K562 (cell line): Measurements from ENCODE around the gene U2SURP. TPM values are rescaled to one million over a fixed set of nuclear protein-coding genes. Genes with fewer than 3 reads are reported as not detected.

Experiments used
- ATAC-seq: fragments of 200-7000 bp; cut with Tn5 transposase; 3 replicates; pipeline ENCODE4 v1.9.1; 2020; ENCODE audit warnings: moderate library complexity
- BruUV-seq: library from RNA; stranded (reverse); fragments of 400-500 nt; replicated peaks from 2 replicates; lab custom pipeline; 2021; lab: Mats Ljungman, UMichigan
- CTCF ChIA-PET: fragments of 300-600 bp; formaldehyde crosslinking; extraction: SDS; loops from one replicate; lab custom pipeline; 2021; ENCODE audit warnings: low intra/inter-chr PET ratio; lab: Yijun Ruan, JAX
- POLR2A ChIA-PET: fragments of 300-600, 350-650 bp; sonication (Branson Sonifier 250); formaldehyde crosslinking; extraction: SDS; loops from one replicate; lab custom pipeline; 2021; ENCODE audit warnings: antibody characterized with exemption, inconsistent platforms; lab: Yijun Ruan, JAX
- DNase-seq, 4 experiments: peaks; one replicate each; pipeline versions ENCODE4 v3.0.0 to v3.0.0-alpha.2; 2011 to 2018; ENCODE audit warnings: low spot score in 3 of 4, mixed read lengths in 3 of 4; ENCODE audit errors: extremely low read depth in 1 of 4
- FAIRE-seq: peaks from 2 replicates; lab custom pipeline; 2011; peaks lifted over from hg19 to GRCh38; lab: Jason Lieb, UNC
- H2AFZ ChIP-seq: 2 replicates; pipeline ENCODE4 v1.6.0; 2011; ENCODE audit warnings: low read depth, low read length, control low read depth, inconsistent platforms
- H3K27ac ChIP-seq: fragments of 200-600 bp; 3 replicates; pipeline ENCODE4 v1.8.0; 2011; ENCODE audit warnings: low read depth, mild to moderate bottlenecking, control low read depth, inconsistent platforms, low read length, moderate library complexity, mixed read lengths; ENCODE audit errors: extremely low read depth
- H3K27me3 ChIP-seq, 2 experiments: fragments of 300-600 bp in 1 of 2; 2 replicates in 1 of 2; 3 replicates in 1 of 2; pipeline versions ENCODE4 v1.6.0 to v1.8.0; 2011; ENCODE audit warnings: inconsistent platforms in 2 of 2, low read length in 2 of 2, mild to moderate bottlenecking in 1 of 2, mixed read lengths in 1 of 2, moderate library complexity in 1 of 2; ENCODE audit not compliant: control insufficient read depth in 2 of 2, insufficient read depth in 2 of 2
- H3K36me3 ChIP-seq: fragments of 300-600 bp; 3 replicates; pipeline ENCODE4 v1.8.0; 2011; ENCODE audit warnings: mild to moderate bottlenecking, low read length, inconsistent platforms; ENCODE audit not compliant: control insufficient read depth, insufficient read depth
- H3K4me1 ChIP-seq, 2 experiments: fragments of 200-600 bp in 1 of 2; replicated peaks in 1 of 2; 2 replicates in 1 of 2; 3 replicates in 1 of 2; pipeline versions ENCODE4 v1.5.1 to v1.8.0; 2011; ENCODE audit warnings: inconsistent platforms in 2 of 2, low read length in 2 of 2, mild to moderate bottlenecking in 1 of 2, mixed read lengths in 1 of 2, moderate library complexity in 1 of 2; ENCODE audit not compliant: control insufficient read depth in 2 of 2, insufficient read depth in 2 of 2
- H3K4me2 ChIP-seq: 2 replicates; pipeline ENCODE4 v1.6.1; 2011; ENCODE audit warnings: low read length, control low read depth, inconsistent platforms, mixed read lengths; ENCODE audit not compliant: insufficient read depth
- H3K4me3 ChIP-seq: fragments of 200-600 bp; sonication (generic), shearing (Covaris generic); 2 replicates; pipeline ENCODE4 v1.5.1; 2016; ENCODE audit warnings: control low read depth, inconsistent platforms
- H3K79me2 ChIP-seq: fragments of 200-600 bp; 3 replicates; pipeline ENCODE4 v1.8.0; 2011; ENCODE audit warnings: low read length, inconsistent platforms; ENCODE audit not compliant: control insufficient read depth, insufficient read depth
- H3K9ac ChIP-seq, 2 experiments: 2 replicates each; pipeline versions ENCODE4 v1.6.0 to v1.6.1; 2011; ENCODE audit warnings: low read depth in 2 of 2, low read length in 2 of 2, control low read depth in 1 of 2, inconsistent platforms in 1 of 2, mild to moderate bottlenecking in 1 of 2, mixed read lengths in 1 of 2; ENCODE audit not compliant: insufficient read depth in 1 of 2
- H3K9me1 ChIP-seq: one replicate; pipeline ENCODE4 v1.6.0; 2011; ENCODE audit warnings: inconsistent platforms, mild to moderate bottlenecking, low read length, moderate library complexity; ENCODE audit not compliant: control insufficient read depth, insufficient read depth
- H3K9me3 ChIP-seq: replicated peaks from 2 replicates; pipeline ENCODE4 v1.5.1; 2011; ENCODE audit warnings: low read depth, low read length, inconsistent platforms; ENCODE audit not compliant: control insufficient read depth, insufficient read depth
- H4K20me1 ChIP-seq: replicated peaks from 2 replicates; pipeline ENCODE4 v1.6.1; 2011; ENCODE audit warnings: low read length, inconsistent platforms, mixed read lengths; ENCODE audit not compliant: control insufficient read depth, insufficient read depth
- BCOR ChIP-seq: fragments of 450-650 bp; IDR thresholded peaks from 2 replicates; pipeline ENCODE4 v1.6.1; 2016
- CBX3 ChIP-seq, 2 experiments: IDR thresholded peaks; 1 replicate in 1 of 2; 2 replicates in 1 of 2; pipeline ENCODE4 v1.6.1; 2012; ENCODE audit warnings: inconsistent platforms in 2 of 2, low read length in 2 of 2, borderline replicate concordance in 1 of 2, control low read depth in 1 of 2
- CBX5 ChIP-seq: IDR thresholded peaks from 2 replicates; pipeline ENCODE4 v1.6.1; 2014; ENCODE audit warnings: low read depth, borderline replicate concordance
- CHAMP1 ChIP-seq: fragments of 450-650 bp; IDR thresholded peaks from 2 replicates; pipeline ENCODE4 v1.6.1; 2016; ENCODE audit warnings: mild to moderate bottlenecking
- HLTF ChIP-seq: fragments of 450-650 bp; IDR thresholded peaks from 2 replicates; pipeline ENCODE4 v1.6.1; 2016
- KLF1 ChIP-seq: fragments of 450-650 bp; IDR thresholded peaks from 2 replicates; pipeline ENCODE4 v1.6.1; 2016; ENCODE audit warnings: missing genetic modification characterization, missing compliant biosample characterization
- MEIS2 ChIP-seq: fragments of 450-650 bp; IDR thresholded peaks from 2 replicates; pipeline ENCODE4 v1.6.1; 2014; ENCODE audit warnings: mild to moderate bottlenecking; ENCODE audit not compliant: partially characterized antibody
- PCBP1 ChIP-seq: fragments of 200-400 bp; formaldehyde crosslinking; IDR thresholded peaks from 2 replicates; pipeline ENCODE4 v1.6.1; 2018; ENCODE audit warnings: mild to moderate bottlenecking, low read depth, low read length; ENCODE audit not compliant: poor library complexity, severe bottlenecking
- POU5F1 ChIP-seq: fragments of 150-350 bp; IDR thresholded peaks from 2 replicates; pipeline ENCODE4 v1.6.1; 2014; ENCODE audit warnings: borderline replicate concordance, low read length, low read depth, mild to moderate bottlenecking; ENCODE audit not compliant: partially characterized antibody
- SLC30A9 ChIP-seq: fragments of 250-450 bp; sonication (Bioruptor Pico); IDR thresholded peaks from 2 replicates; pipeline ENCODE4 v1.8.0; 2022; ENCODE audit warnings: mild to moderate bottlenecking, moderate library complexity
- TEAD4 ChIP-seq, 2 experiments: sonication (generic) in 1 of 2; formaldehyde crosslinking in 1 of 2; IDR thresholded peaks; 2 replicates each; pipeline versions ENCODE4 v1.6.1 to v1.8.0; 2012 to 2022; ENCODE audit warnings: borderline replicate concordance in 1 of 2, inconsistent platforms in 1 of 2, low read length in 1 of 2, mild to moderate bottlenecking in 1 of 2, missing genetic modification reagents in 1 of 2
- TRIM28 ChIP-seq: fragments of 450-650 bp; IDR thresholded peaks from 2 replicates; pipeline ENCODE4 v1.6.1; 2017
- XRCC3 ChIP-seq: fragments of 450-650 bp; IDR thresholded peaks from 2 replicates; pipeline ENCODE4 v1.6.1; 2017; ENCODE audit warnings: mild to moderate bottlenecking, moderate library complexity
- ZEB2 ChIP-seq: fragments of 450-650 bp; IDR thresholded peaks from 2 replicates; pipeline ENCODE4 v1.6.1; 2016
- ZFP36 ChIP-seq: fragments of 150-350 bp; IDR thresholded peaks from 2 replicates; pipeline ENCODE4 v1.6.1; 2018; ENCODE audit warnings: low read length, low read depth; ENCODE audit not compliant: partially characterized antibody
- ZNF280B ChIP-seq: fragments of 250-450 bp; sonication (Bioruptor Pico); IDR thresholded peaks from 2 replicates; pipeline ENCODE4 v1.5.1; 2021; ENCODE audit warnings: mild to moderate bottlenecking
- WGBS: fragments of 100-300 bp; shearing (Covaris generic); methylation state at CpG from one replicate; pipeline ENCODE4 v1.1.6; 2016; ENCODE audit warnings: low coverage, mixed read lengths; ENCODE audit not compliant: insufficient coverage; ENCODE audit errors: missing lambda C conversion rate; 5-methylcytosine and 5-hydroxymethylcytosine counted together
- in situ Hi-C: fragments of 300-500 bp; cut with MboI; formaldehyde crosslinking; loops from 4 replicates; pipeline ENCODE4 v1.15.0; 2018; ENCODE audit warnings: inconsistent platforms, mixed read lengths
- intact Hi-C: fragments of 100-400 bp; cut with micrococcal nuclease; formaldehyde crosslinking; loops from 2 replicates; pipeline ENCODE4 v1.14.2; 2022
- polyA plus RNA-seq, 8 experiments: library from polyadenylated mRNA; depleted of rRNA in 4 of 8; stranded (reverse) in 5 of 8; unstranded in 3 of 8; fragments of >200 nt; fragmentation: Nextera tagmentation in 2 of 8; fragmentation: Illumina TruSeq in 1 of 8; extraction: Ambion mirVana in 2 of 8; extraction: Trizol in 1 of 8; gene quantifications; 2 replicates each; pipeline versions ENCODE4 v1.2.1 to v1.2.3, GENCODE V29; 2011 to 2014; ENCODE audit warnings: inconsistent platforms in 1 of 8, missing spikeins in 1 of 8
- total RNA-seq, 7 experiments: library from RNA; depleted of rRNA in 6 of 7; stranded (reverse); fragments of >200 nt in 6 of 7; fragmentation: Illumina TruSeq in 2 of 7; extraction: Trizol in 2 of 7; gene quantifications; 2 replicates each; pipeline versions ENCODE4 v1.2.1 to v1.2.3, GENCODE V29; 2011 to 2021; ENCODE audit warnings: low replicate concordance in 1 of 7
- TF ChIP-seq, protein P1 (sequence below): fragments of 450-650 bp; IDR thresholded peaks from 2 replicates; pipeline ENCODE4 v1.6.1; 2018; ENCODE audit warnings: mild to moderate bottlenecking, low read depth; ENCODE audit not compliant: partially characterized antibody

The U2SURP gene
- total and polyA plus RNA-seq, 9 of the 15 experiments (the other 6 are each of a cell fraction or from before 2014, with no cell fraction given): 128 to 322 (median 191) TPM

GRCh38 chr3:143105170-143105569 lies 103.8 kb downstream of the U2SURP start:
- intact Hi-C loops (no loop called here), in situ Hi-C loops (no loop called here)
- CTCF ChIA-PET: no interaction called here
- no peak for FAIRE-seq
- no peaks in the 10 kb centered on the region for H3K79me2 ChIP-seq
- POLR2A ChIA-PET: no interaction called here
- H3K9me1 ChIP-seq: no peaks in the 10 kb centered on the region
- no peaks in the 10 kb centered on the region for H4K20me1 ChIP-seq
- peaks cover 10% of the 10 kb centered on the region for H3K9me3 ChIP-seq
- no peaks in the 10 kb centered on the region for H3K4me1 ChIP-seq
- H3K27ac ChIP-seq: no peak overlapping the region
- no peak overlapping the region for H2AFZ ChIP-seq
- WGBS: 48% methylated on average over 5 of the region's 5 CpGs
- no peaks in the 10 kb centered on the region for H3K36me3 ChIP-seq
- DNase-seq: no peak
- no peaks in the 10 kb centered on the region for H3K27me3 ChIP-seq
- peak; percentile 49; the same call in 2 of the 3 replicates for ATAC-seq
- BruUV-seq: no TSS peak
- H3K4me2 ChIP-seq: no peak overlapping the region
- H3K9ac ChIP-seq: no peak overlapping the region
- H3K4me3 ChIP-seq: no peak overlapping the region
- TF ChIP-seq XRCC3 (peak; percentile 73; the same call in 1 of the 2 replicates), ZFP36 (peak; percentile 46), POU5F1 (no peak), KLF1 (tag) (no peak), TRIM28 (peak; percentile 95), ZEB2 (0 out of 2 replicates have a peak, but pooled peaks have one; percentile 42), HLTF (peak; percentile 67; the same call in 1 of the 2 replicates), MEIS2 (no peak), ZNF280B (CRISPR knock-in tag) (0 out of 2 replicates have a peak, but pooled peaks have one; percentile 9), TEAD4 (IDR thresholded peaks at IDR 0.05; ENCODE audit: low read length) (no peak), TEAD4 (CRISPR knock-in tag; IDR thresholded peaks at IDR 0.05; ENCODE audit: borderline replicate concordance) (no peak), CBX3 (IDR thresholded peaks at IDR 0.05; ENCODE audit: borderline replicate concordance in 1 of 2, low read length in 2 of 2) (peak; percentile 94 to 98), SLC30A9 (no peak), CBX5 (peak; percentile 97), CHAMP1 (peak; percentile 62; the same call in 1 of the 2 replicates), BCOR (no peak), PCBP1 (no peak)
- TF ChIP-seq, protein P1, sequence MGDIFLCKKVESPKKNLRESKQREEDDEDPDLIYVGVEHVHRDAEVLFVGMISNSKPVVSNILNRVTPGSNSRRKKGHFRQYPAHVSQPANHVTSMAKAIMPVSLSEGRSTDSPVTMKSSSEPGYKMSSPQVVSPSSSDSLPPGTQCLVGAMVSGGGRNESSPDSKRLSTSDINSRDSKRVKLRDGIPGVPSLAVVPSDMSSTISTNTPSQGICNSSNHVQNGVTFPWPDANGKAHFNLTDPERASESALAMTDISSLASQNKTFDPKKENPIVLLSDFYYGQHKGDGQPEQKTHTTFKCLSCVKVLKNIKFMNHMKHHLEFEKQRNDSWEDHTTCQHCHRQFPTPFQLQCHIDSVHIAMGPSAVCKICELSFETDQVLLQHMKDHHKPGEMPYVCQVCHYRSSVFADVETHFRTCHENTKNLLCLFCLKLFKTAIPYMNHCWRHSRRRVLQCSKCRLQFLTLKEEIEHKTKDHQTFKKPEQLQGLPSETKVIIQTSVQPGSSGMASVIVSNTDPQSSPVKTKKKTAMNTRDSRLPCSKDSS: peak; percentile 85
